Natural killer cell (primary cell): ENCODE results near the gene ARMH3. TPM values are rescaled to one million over a fixed set of nuclear protein-coding genes. Genes with fewer than 3 reads are reported as not detected.
A peak's percentile ranks its signal among the peaks of the same experiment; 100 is the strongest.
"Not testable (repeated sequence)": the region's sequence is repeated elsewhere in the genome, so short reads cannot be mapped to it uniquely, and the experiment has no call there.

Source experiments
- ATAC-seq, 3 donors: fragments of 150-1000 bp in 2 of 3; fragments of 200-7000 bp in 1 of 3; cut with Tn5 transposase; 1 replicate in 1 of 3; 2 replicates in 2 of 3; pipeline ENCODE4 v1.10.0; 2021; ENCODE audit warnings: mild to moderate bottlenecking in 2 of 3, moderate library complexity in 2 of 3
- DNase-seq, 2 donors: peaks; one replicate each; pipeline versions ENCODE4 v3.0.0 to v3.0.0-alpha.2; 2013 to 2021; ENCODE audit warnings: mixed read lengths in 1 of 2
- H3K27ac ChIP-seq: one replicate; pipeline ENCODE4 v1.5.1; 2013; ENCODE audit warnings: mild to moderate bottlenecking, low read length
- H3K27me3 ChIP-seq: one replicate; pipeline ENCODE4 v1.6.1; 2013; ENCODE audit warnings: low read length; ENCODE audit not compliant: control insufficient read depth, insufficient read depth
- H3K36me3 ChIP-seq: one replicate; pipeline ENCODE4 v1.6.1; 2013; ENCODE audit warnings: low read length; ENCODE audit not compliant: control insufficient read depth, insufficient read depth
- H3K4me1 ChIP-seq: one replicate; pipeline ENCODE4 v1.6.1; 2013; ENCODE audit warnings: low read length; ENCODE audit not compliant: control insufficient read depth, insufficient read depth
- H3K4me3 ChIP-seq: one replicate; pipeline ENCODE4 v1.5.1; 2013; ENCODE audit warnings: low read length
- H3K9me3 ChIP-seq: one replicate; pipeline ENCODE4 v1.6.1; 2013; ENCODE audit warnings: low read length; ENCODE audit not compliant: control insufficient read depth, insufficient read depth
- H3K27ac Mint-ChIP-seq, 2 donors: one replicate each; pipeline ENCODE4 v1.8.0; 2022; ENCODE audit warnings: mild to moderate bottlenecking in 2 of 2, mixed read lengths in 2 of 2, moderate library complexity in 1 of 2
- H3K27me3 Mint-ChIP-seq, 2 donors: one replicate each; pipeline ENCODE4 v1.8.0; 2022; ENCODE audit warnings: low read depth in 2 of 2, mixed read lengths in 2 of 2
- H3K36me3 Mint-ChIP-seq: one replicate; pipeline ENCODE4 v1.8.0; 2022; ENCODE audit warnings: mixed read lengths
- H3K4me1 Mint-ChIP-seq, 2 donors: one replicate each; pipeline ENCODE4 v1.8.0; 2022; ENCODE audit warnings: mixed read lengths in 2 of 2
- H3K4me3 Mint-ChIP-seq: one replicate; pipeline ENCODE4 v1.8.0; 2022; ENCODE audit warnings: mild to moderate bottlenecking, moderate library complexity, mixed read lengths
- H3K9me3 Mint-ChIP-seq, 2 donors: one replicate each; pipeline ENCODE4 v1.8.0; 2022; ENCODE audit warnings: mixed read lengths in 2 of 2
- CTCF ChIP-seq: fragments of 200-600 bp; IDR thresholded peaks from one replicate; pipeline ENCODE4 v1.8.0; 2022; ENCODE audit warnings: antibody characterized with exemption
- WGBS: methylation state at CpG from one replicate; pipeline ENCODE4 v1.1.7; 2013; ENCODE audit warnings: missing lambda C conversion rate; ENCODE audit not compliant: insufficient coverage; 5-methylcytosine and 5-hydroxymethylcytosine counted together
- intact Hi-C: fragments of 100-400 bp; cut with micrococcal nuclease; formaldehyde crosslinking; loops from one replicate; pipeline ENCODE4 v1.14.2; 2022
- total RNA-seq, 4 donors: library from RNA; stranded (reverse); fragments of 120-200 nt in 1 of 4; gene quantifications; one replicate each; pipeline versions ENCODE4 v1.2.3 to v1.2.4, GENCODE V29; 2013 to 2022

Gene ARMH3
- total RNA-seq, 3 donors from 2014 or later (not counting 1 experiment from before 2014, with no cell fraction given): 29.9 to 38.9 (median 35.4) TPM

- no peak overlapping the region for H3K4me3 Mint-ChIP-seq
Observed at GRCh38 chr10:102040305-102041050, 15.5 kb downstream of the ARMH3 start.

GRCh38 chr10:102038410-102038809, 17.6 kb downstream of the ARMH3 start:
- no peaks in the 10 kb centered on the region for H3K36me3 ChIP-seq

More at GRCh38 chr10:102040305-102041050, 15.5 kb downstream of the ARMH3 start:
- no peaks in the 10 kb centered on the region for H3K27me3 ChIP-seq
- 72% methylated on average over 6 of the region's 7 CpGs for WGBS
- peak overlapping the region in 1 of 2 donors; percentile 27 for H3K27ac Mint-ChIP-seq
- ATAC-seq: no peak
- H3K9me3 Mint-ChIP-seq: no peaks in the 10 kb centered on the region
- no peaks in the 10 kb centered on the region for H3K27me3 Mint-ChIP-seq
- DNase-seq: no peak
- no peaks in the 10 kb centered on the region for H3K36me3 Mint-ChIP-seq
- no peaks in the 10 kb centered on the region for H3K36me3 ChIP-seq
- intact Hi-C loops: no loop called here
- H3K9me3 ChIP-seq: no peaks in the 10 kb centered on the region
- no peak overlapping the region for H3K4me3 ChIP-seq
- TF ChIP-seq CTCF: no peak
- no peaks in the 10 kb centered on the region for H3K4me1 ChIP-seq
- H3K4me1 Mint-ChIP-seq: peaks cover 22 to 35% of the 10 kb centered on the region in 2 donors
- H3K27ac ChIP-seq: no peak overlapping the region

GRCh38 chr10:102035807-102036206, 20.2 kb downstream of the ARMH3 start:
- H3K36me3 ChIP-seq: peaks cover 16% of the 10 kb centered on the region
- ATAC-seq, H3K27me3 Mint-ChIP-seq, H3K27ac Mint-ChIP-seq, H3K4me1 Mint-ChIP-seq, intact Hi-C loops, H3K36me3 Mint-ChIP-seq, H3K27ac ChIP-seq, H3K9me3 ChIP-seq, DNase-seq, H3K9me3 Mint-ChIP-seq, H3K4me3 Mint-ChIP-seq, H3K4me3 ChIP-seq, H3K4me1 ChIP-seq, H3K27me3 ChIP-seq: not testable (repeated sequence)
- WGBS: 97% methylated on average over 33 of the region's 33 CpGs

More at GRCh38 chr10:102038410-102038809, 17.6 kb downstream of the ARMH3 start:
- Mint-ChIP-seq H3K4me1 (peaks cover 14 to 20% of the 10 kb centered on the region in 2 donors), H3K36me3 (no peaks in the 10 kb centered on the region), H3K4me3 (no peak overlapping the region), H3K27me3 (no peaks in the 10 kb centered on the region), H3K27ac (no peak overlapping the region), H3K9me3 (no peaks in the 10 kb centered on the region)
- Histone ChIP-seq H3K9me3 (no peaks in the 10 kb centered on the region), H3K4me1 (no peaks in the 10 kb centered on the region), H3K4me3 (no peak overlapping the region), H3K27ac (no peak overlapping the region), H3K27me3 (no peaks in the 10 kb centered on the region)
- no peak for TF ChIP-seq CTCF
- DNase-seq (no peak), ATAC-seq (no peak)
- intact Hi-C loops: no loop called here

- Mint-ChIP-seq H3K27me3 (no peaks in the 10 kb centered on the region), H3K4me1 (no peaks in the 10 kb centered on the region), H3K36me3 (no peaks in the 10 kb centered on the region), H3K9me3 (no peaks in the 10 kb centered on the region), H3K4me3 (no peak overlapping the region), H3K27ac (no peak overlapping the region)
- no peaks in the 10 kb centered on the region for H3K4me1 ChIP-seq
- DNase-seq (no peak), ATAC-seq (no peak)
- WGBS: 95% methylated on average over 2 of the region's 2 CpGs
- no peak overlapping the region for H3K4me3 ChIP-seq
- H3K36me3 ChIP-seq: peaks cover 28% of the 10 kb centered on the region
- no peak for TF ChIP-seq CTCF
- intact Hi-C loops: no loop called here
- no peak overlapping the region for H3K27ac ChIP-seq
- no peaks in the 10 kb centered on the region for H3K27me3 ChIP-seq
- H3K9me3 ChIP-seq: no peaks in the 10 kb centered on the region
Observed at GRCh38 chr10:102033787-102034186, 22.2 kb downstream of the ARMH3 start.
